ENCODE results near the gene UPF2.
A peak's percentile ranks its signal among the peaks of the same experiment; 100 is the strongest.
"Not testable (repeated sequence)": the region's sequence is repeated elsewhere in the genome, so short reads cannot be mapped to it uniquely, and the experiment has no call there.

UPF2 gene

DNA sequence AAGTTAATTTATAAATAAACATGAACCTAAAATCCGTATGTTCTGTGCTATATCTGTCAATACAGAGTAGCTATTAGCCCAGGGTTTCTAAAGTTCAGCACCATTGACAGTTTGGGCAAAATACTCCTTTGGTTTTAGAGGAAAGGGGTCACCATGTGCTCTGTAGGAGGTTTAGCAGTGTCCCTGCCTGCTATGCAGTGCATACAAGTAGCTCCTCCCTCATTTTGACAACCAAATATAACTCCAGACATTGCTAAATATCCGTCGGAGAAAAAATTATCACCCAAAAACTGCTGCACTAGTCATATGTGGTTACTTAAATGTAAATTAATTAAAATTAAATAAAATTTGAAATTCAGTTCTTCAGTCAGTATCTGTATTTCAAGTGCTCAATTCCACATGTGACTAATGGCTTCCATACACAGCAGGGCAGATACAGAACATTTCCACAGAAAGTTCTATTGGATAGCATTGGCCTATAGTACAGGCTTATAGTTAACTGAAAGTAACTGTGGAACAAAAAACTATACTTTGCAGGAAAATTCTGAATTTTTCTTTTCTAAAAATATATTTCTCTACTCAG lies 6.4 kb downstream of the UPF2 start:
- DNase-seq (ENCODE audit: low read depth, low spot score): no peak

DNA sequence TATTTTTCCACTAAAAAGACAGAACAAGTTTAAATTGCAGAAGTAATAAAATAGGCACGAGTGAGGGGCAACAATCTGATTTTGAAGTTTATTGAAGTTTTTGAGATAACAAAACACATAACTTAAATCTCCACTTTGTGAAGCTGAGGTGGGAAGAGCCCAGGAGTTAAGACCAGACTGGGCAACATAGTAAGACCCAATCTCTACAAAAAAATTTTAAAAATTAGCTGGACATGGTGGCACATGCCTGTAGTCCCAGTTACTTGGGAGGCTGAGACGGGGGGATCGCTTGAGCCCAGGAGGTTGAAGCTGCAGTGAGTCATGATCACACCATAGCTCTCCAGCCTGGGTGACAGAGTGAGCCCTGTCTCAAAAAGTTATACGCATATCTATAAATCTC lies 11.2 kb downstream of the UPF2 start:
- DNase-seq (ENCODE audit: low read depth, low spot score): no peak

DNA sequence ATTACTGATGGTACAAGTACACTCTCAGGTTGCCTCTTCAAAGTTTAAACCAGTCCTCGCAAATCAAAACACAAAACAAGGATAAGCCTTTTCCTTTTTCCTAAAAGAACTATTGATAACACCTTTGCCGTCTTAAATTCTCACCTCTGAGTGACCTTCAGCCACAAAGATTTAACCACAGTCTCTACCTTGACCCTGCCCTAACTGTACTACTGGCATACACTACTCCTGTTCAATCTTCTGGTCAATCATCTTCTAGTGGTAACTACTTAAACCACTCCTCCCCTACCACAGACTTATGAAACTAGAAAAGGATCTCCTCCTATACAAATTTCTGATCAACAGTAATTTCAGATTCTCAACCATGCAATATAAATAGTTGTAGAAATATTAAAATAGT lies 15.1 kb downstream of the UPF2 start:
- no peak for DNase-seq (ENCODE audit: low read depth, low spot score)

DNA sequence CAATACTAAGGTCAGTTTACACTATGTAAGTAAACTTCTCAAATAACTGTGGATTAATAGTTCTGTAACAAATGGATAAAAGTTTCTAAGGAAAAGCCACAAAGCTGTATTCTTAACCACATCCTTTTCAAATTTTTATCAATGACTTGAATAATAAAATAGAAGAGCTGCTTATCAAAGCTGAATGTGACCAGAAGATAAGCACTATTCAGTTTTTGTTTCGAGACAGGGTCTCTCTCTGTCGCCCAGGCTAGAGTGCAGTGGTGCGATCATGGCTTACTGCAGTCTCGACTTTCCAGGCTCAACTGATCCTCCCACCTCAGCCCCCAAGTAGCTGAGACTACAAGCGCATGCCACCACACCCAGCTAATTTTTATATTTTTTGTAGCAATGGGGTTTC lies 17.0 kb downstream of the UPF2 start:
- DNase-seq (ENCODE audit: low read depth, low spot score): no peak

DNA sequence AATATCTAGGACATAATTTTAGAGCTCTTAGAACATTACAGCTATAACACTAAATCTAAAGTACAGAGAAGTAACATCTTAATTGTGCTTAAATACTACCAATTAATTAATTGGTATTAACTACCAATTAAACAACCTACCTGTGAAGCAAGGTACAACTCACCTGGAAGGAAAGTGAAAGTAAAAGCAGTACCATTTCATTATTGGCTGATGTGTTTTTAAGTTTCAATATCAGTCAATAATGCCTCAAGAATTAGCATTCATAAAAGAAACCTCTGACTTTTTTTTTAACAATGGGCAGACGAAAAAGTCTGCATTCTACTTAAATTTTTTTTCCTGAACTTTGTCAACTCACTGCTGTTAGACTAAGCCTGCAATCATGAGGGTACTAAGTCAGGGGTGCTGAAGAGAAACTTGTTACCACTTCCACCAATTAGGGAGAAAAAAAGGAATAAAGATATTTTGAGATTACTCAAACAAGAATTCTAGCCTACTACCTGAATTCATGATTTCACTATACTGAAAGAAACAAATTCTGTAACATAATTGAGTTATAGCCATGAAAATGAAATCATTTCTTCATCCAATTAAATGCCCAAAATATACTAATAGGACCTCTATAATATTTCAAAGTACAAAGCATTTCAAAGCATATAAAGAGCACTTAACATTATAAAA lies 19.9 kb downstream of the UPF2 start:
- DNase-seq (ENCODE audit: low read depth, low spot score): no peak

DNA sequence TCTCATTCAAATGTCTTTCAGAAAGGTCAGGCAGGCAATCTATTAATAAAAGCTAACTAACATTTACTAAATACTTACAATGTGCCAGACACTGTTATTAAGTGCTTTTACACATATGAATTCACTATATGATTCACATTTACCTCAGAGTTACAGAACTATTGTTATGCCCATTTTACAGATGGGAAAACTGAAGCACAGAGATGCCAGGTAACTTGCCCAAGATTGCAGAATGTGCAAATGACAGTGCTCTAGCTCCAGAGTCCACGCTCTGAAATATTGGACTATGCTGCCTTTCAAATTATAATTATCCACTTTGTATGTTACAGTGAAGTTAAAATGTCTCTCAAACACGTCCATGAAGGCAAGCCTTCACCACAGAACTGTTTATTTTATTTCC lies 22.0 kb downstream of the UPF2 start:
- DNase-seq (ENCODE audit: low read depth, low spot score): no peak

DNA sequence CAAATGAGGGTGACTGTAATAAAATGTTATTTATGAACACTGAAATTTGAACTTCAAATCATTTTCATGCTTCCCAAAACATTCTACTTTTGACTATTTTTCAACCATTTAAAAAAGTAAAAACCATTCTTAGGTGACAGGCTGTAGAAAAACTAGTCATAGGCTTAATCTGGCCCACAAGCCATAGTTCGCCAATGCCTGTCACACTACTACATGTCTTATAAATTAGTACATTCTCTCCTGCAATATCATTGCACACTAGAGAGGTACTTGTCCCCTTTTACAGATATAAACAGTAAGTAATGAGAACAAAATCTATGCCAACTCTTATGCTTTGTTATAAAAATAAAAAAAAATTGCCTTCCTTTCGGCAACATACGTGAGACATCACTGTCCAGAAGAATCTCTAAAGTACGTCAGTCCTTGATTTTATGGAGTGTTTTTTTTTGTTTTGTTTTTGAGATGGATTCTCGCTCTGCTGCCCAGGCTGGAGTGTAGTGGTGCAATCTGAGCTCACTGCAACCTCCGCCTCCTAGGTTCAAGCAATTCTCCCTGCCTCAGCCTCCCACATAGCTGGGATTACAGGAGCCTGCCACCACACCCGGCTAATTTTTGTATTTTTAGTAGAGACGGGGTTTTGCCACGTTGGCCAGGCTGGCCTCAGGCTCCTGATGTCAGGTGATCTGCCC lies 23.2 kb downstream of the UPF2 start:
- DNase-seq (ENCODE audit: low read depth, low spot score): no peak

DNA sequence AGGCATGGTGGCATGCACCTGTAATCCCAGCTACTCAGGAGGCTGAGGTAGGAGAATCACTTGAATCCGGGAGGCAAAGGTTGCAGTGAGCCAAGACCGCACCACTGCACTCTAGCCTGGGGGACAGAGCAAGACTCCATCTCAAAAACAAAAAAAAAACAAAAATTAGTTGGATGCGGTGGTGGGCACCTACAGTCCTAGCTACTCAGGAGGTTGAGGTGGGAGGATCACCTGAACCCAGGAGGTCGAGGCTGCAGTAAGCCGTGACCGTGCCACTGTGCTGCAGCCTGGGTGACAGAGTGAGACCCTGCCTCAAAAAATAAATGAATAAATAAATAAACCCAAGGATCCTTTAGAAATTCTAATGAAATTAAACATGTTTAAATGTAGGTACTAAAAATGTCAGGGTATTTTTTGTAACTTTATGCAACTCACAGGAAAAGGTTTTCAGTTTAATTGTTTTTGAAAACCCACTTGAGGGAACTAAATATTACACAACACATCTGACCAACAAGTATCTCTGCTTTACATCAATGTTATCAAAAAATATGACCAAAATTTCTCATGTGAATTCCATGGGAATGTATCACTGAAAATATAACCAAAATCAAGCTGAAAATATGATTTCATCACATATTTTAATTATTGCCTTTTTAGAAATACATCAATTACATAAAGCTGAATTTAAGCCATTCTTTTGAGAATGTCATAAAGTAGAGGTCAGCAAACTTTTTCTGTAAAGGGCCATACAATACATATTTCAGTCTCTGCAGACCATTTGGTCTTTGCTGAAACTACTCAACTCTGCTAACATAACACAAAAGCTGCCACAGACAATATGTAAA lies 23.9 kb downstream of the UPF2 start:
- DNase-seq (ENCODE audit: low read depth, low spot score): no peak

DNA sequence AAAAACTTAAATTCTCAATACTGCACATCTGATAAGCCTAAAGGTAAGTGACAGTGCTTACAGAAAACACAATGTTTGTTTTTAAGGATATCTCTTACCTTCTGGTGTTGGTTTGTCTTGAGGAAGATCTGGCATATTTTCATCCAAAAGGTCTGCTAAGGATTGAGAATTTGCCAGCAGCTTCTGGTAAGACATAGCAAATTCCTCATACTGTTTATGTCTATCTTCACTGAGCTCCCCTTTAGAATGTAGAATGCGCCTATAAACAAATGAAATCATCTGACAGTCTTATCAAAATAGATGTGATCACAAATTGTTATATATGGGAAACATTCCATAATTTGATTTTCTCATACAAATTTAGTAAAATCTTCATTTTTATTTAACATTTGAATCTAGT lies 28.7 kb downstream of the UPF2 start:
- DNase-seq (ENCODE audit: low read depth, low spot score): no peak

DNA sequence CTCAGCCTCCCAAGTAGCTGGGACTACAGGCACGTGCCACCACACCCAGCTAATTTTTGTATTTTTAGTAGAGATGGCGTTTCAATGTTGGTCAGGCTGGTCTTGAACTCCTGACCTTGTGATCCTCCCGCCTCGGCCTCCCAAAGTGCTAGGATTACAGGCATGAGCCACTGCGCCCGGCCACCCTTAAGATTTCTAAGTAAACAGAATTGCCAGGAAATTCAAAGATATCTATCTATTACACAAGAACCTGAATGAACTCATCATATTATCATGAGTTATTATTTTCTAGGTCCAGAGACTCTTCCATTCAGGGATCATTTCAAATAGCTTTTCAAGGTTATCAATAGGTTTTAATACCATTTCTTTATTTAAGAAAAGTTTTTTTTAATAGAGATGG lies 29.2 kb downstream of the UPF2 start:
- not testable (repeated sequence) for DNase-seq (ENCODE audit: low read depth, low spot score)

DNA sequence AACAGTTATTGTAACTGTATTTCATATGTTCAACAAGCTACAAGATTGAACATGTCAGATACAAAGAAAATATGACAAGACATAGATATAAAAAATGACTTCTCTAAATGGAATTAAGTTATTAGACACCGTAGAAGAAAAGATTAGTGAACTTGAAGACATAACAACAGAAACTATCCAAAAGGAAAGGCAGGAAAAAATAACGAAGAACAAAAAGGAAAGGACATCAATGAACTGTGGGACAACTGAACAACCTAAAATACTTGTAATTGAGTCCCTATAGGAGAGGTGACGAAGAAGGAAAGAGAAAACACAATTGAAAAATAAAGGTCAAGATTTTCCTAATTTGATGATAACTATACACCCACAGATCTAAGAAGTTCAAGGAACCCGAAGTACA lies 32.3 kb downstream of the UPF2 start:
- no peak for DNase-seq (ENCODE audit: low read depth, low spot score)

DNA sequence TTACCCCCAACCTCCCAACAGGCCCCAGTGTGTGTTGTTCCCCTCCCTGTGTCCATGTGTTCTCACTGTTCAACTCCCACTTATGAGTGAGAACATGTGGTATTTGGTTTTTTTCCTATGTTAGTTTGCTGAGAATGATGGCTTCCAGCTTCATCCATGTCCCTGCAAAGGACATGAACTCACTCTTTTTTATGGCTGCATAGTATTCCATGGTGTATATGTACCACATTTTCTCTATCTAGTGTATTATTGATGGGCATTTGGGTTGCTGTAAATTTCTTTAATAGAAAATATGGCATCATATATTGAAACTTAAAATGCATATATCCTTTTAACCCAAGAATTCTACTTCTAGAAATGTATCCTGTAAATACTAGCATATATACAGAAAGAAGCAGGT lies 33.8 kb downstream of the UPF2 start:
- not testable (repeated sequence) for DNase-seq (ENCODE audit: low read depth, low spot score)

DNA sequence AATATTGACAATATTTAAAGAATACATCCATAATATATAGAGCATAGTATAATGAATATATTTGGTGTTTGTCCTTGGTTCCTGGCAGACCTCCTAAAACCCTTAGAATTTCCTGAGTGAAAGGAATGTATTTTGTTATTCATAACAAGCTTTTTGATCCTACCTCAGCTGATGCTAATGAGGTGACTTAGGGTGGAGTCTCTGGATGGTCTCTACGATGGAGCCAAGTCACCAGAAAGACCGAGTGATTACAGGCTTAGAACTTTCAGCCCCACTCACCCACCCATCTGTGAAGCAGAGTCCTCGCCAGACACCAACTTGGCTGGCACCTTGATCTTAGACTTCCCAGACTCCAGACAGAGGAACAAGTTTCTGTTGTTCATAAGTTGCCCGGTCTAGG lies 35.9 kb downstream of the UPF2 start:
- DNase-seq (ENCODE audit: low read depth, low spot score): no peak

DNA sequence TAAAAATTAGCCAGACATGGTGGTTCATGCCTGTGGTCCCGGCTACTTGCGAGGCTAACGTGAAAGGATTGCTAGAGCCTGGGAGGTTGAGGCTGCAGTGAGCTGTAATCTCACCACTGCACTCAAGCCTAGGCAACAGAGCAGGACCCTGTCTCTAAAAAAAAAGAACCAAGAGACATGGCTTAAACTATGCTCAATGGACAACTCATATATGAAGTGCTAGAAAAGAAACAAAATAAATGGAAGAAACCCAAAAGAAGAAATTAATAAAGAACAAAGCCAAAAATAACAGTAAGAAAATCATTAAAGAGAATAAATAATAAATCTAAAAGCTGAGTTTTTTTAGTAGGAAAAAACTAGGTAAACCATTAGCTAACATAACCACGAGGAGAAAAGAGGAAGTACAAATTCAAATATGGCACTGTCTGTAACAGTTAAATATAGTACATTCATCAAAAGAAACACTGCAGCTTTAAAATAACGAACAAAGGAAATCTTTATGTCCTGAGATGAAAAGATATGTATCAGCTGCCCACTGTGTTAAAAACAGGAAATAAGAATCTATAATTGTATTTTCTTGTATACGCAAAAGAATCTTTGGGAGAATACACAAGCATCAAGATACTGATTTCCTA lies 48.7 kb downstream of the UPF2 start:
- DNase-seq (ENCODE audit: low read depth, low spot score): no peak

DNA sequence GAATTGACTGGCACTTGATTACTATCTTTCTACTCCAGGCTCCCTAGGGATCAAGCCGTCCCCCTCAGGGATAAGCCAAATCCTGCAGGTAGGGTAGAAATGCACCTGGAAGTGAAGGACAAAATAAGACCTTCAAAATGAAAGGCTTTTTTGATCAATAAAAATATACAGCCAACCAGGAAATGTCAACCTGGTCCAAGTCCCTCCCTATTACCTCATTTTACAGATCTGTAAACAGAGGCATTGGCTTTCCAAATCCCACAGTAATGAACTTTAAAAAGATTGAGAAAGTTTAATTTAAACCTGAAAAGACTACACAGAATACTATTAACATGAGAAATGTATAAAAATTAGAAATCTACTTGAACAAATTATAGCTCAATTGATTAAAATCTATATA lies 53.7 kb downstream of the UPF2 start:
- no peak for DNase-seq (ENCODE audit: low read depth, low spot score)

DNA sequence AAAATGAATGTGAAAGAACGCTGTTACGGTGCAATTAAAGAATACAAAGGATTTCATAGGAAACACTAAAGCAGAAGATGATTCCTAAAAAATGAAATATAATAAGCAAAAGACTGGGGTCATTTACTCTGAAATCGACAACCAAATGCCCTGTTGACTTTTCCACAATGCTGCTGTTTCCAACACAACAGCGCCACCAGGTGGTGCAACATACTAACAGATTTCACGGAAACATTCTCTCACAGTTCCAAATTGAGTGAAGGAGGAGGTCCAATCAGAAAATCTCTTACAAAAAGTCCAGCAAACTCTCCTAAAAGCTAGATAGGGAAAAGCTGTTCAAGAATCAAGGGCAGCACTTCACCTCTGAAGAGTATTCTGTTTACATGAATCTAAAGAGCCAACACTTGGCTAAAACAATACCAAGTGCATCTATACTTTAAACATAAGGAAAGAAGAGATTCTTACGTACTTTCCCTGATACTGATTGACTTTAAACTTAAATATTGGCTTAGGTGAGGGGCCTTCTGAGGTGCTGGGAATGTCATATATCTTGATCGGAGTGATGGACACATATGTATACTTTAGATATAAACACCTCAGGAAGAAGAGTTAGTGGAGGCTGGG lies 55.9 kb downstream of the UPF2 start:
- DNase-seq (ENCODE audit: low read depth, low spot score): peak; percentile 84

DNA sequence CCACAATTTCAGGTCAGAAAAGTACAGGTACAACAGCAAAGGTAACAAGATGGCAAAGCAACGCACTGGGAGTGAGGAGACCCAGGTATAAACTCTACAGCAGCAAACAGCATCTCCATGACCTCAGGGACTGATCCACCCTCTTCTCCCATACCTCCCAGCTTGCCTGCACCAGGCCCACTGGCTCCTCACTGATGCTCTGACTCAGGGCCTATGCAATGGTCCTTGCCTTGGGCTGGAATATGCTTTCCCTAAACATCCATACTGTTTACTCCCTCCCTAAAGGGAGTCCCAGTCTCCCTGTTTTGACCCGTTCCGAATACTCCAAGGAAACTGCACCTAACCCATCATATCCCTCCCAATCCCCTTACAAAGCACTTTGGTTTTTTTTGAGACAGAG lies 60.4 kb downstream of the UPF2 start:
- no peak for DNase-seq (ENCODE audit: low read depth, low spot score)

DNA sequence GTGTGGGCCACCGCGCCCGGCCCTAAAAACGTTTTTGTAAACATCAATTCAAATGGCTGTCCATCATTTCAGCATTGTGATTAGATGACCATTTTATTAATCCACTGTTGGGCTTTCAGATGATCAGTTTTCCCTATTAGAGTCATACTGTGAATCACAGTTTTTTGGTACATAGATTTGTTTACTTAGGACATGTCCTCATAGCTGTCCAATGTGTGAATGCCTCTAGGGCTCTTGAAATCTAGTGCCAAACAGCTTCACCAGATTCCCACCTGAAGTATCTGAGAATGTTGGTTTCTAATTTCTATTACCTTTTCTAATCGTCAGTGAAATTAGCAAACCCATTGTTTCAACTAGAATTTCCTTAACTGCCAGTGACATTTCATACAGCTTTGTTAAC lies 66.8 kb downstream of the UPF2 start:
- DNase-seq (ENCODE audit: low read depth, low spot score): no peak

DNA sequence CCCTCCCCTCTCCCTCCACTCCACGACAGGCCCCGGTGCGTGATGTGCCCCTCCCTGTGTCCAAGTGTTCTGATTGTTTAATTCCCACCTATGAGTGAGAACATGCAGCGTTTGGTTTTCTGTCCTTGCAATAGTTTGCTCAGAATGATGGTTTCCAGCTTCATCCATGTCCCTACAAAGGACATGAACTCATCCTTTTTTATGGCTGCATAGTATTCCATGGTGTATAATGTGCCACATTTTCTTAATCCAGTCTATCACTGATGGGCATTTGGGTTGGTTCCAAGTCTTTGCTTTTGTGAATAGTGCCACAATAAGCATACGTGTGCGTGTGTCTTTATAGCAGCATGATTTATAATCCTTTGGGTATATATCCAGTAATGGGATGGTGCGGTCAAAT lies 70.1 kb downstream of the UPF2 start:
- DNase-seq (ENCODE audit: low read depth, low spot score): not testable (repeated sequence)

DNA sequence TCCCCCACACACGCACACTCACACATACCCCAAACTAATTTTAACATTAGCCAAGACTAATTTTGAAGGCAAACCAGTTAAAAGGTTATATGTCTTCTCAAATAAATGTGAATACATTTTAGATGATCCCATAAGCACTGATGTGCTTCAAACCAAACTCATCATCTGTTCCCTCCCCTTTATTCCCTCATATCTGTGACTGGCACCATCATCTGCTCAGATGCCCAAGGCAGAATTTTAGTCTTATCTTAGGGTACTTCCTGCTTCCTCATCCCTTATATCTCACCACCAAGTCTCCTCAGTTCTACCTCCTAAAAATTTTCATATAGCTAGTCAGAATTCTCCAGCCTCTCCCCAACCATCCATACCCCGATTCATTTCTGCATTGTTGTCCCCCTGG lies 80.4 kb downstream of the UPF2 start:
- no peak for DNase-seq (ENCODE audit: low read depth, low spot score)

DNA sequence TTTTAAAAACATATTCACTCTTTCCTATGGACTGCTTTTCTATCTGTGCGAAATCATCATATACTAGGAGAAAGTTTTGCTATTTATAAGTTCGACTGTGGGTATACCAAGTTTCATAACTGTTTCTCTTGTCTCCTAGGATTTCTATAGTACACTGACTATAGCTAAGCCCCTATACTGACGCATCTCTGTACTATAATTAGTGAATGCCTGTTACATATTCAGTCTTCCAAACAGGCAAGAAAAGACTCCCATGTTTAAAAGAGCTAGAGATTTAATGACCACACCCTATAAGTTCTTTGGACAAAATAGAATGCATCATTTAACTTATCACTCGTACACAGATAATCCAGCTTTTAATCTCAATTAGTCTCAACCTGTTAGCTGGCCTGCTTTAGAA lies 80.8 kb downstream of the UPF2 start:
- DNase-seq (ENCODE audit: low read depth, low spot score): no peak
